AG09309 (cell line): ENCODE data around the gene HSFX3.
"Not testable (repeated sequence)": the region's sequence is repeated elsewhere in the genome, so short reads cannot be mapped to it uniquely, and the experiment has no call there.

Source experiments
- DNase-seq: peaks from one replicate; pipeline ENCODE4 v3.0.0-alpha.2; 2010; ENCODE audit warnings: low read depth
- H3K4me3 ChIP-seq: 2 replicates; pipeline ENCODE4 v1.5.1; 2011; ENCODE audit warnings: mild to moderate bottlenecking, low read depth, low read length, moderate library complexity; ENCODE audit not compliant: control insufficient read depth
- CTCF ChIP-seq: IDR thresholded peaks from 2 replicates; pipeline ENCODE4 v1.5.1; 2011; ENCODE audit warnings: mild to moderate bottlenecking, low read depth, low read length, inconsistent platforms; ENCODE audit not compliant: insufficient read depth, control insufficient read depth; ENCODE audit errors: missing control alignments

The HSFX3 gene

GRCh38 chrX:149504226-149504914 is 45.4 kb downstream of the HSFX3 start:
- TF ChIP-seq CTCF, result peak; percentile 22
- DNase-seq, result no peak
- peak overlapping the region; percentile 69 for H3K4me3 ChIP-seq

GRCh38 chrX:149503446-149503845 is 46.3 kb downstream of the HSFX3 start:
- not testable (repeated sequence) for DNase-seq

GRCh38 chrX:149502923-149503322 is 46.8 kb downstream of the HSFX3 start:
- not testable (repeated sequence) for H3K4me3 ChIP-seq, DNase-seq

More at GRCh38 chrX:149503446-149503845, 46.3 kb downstream of the HSFX3 start:
- not testable (repeated sequence) for H3K4me3 ChIP-seq

- no peak for TF ChIP-seq CTCF
- no peak overlapping the region for H3K4me3 ChIP-seq
- DNase-seq, result no peak
Measured at GRCh38 chrX:149499766-149500165, 50.0 kb downstream of the HSFX3 start.

GRCh38 chrX:149498767-149499166 is 51.0 kb downstream of the HSFX3 start:
- DNase-seq, result no peak
- TF ChIP-seq CTCF, result no peak
- H3K4me3 ChIP-seq, result no peak overlapping the region
